Vagina (tissue), 2 donors: ENCODE data around the gene SEC31A. TPM values are rescaled to one million over a fixed set of nuclear protein-coding genes. Genes with fewer than 3 reads are reported as not detected.

Experiments used
- DNase-seq, 2 donors: peaks; one replicate each; pipeline ENCODE4 v3.0.0-alpha.2; 2017; ENCODE audit errors: extremely low spot score in 2 of 2
- H3K27ac ChIP-seq: fragments of 200-600 bp; sonication (generic); one replicate; pipeline ENCODE4 v1.5.1; 2019
- H3K27me3 ChIP-seq: fragments of 200-600 bp; sonication (generic); one replicate; pipeline ENCODE4 v1.5.1; 2019
- H3K36me3 ChIP-seq, 2 donors: fragments of 200-600 bp; sonication (generic); one replicate each; pipeline ENCODE4 v1.5.1; 2017 to 2019
- H3K4me1 ChIP-seq: fragments of 200-600 bp; sonication (generic); one replicate; pipeline ENCODE4 v1.5.1; 2019
- H3K4me3 ChIP-seq, 2 donors: fragments of 200-600 bp; sonication (generic); 1 replicate in 1 of 2; 2 replicates in 1 of 2; pipeline ENCODE4 v1.5.1; 2016 to 2019
- H3K9me3 ChIP-seq: fragments of 200-600 bp; sonication (generic); one replicate; pipeline ENCODE4 v1.5.1; 2019
- CTCF ChIP-seq, 3 experiments: fragments of 450-650 bp in 2 of 3; fragments of 200-600 bp in 1 of 3; sonication (generic) in 1 of 3; IDR thresholded peaks; one replicate each; pipeline ENCODE4 v1.5.1; 2017 to 2019; ENCODE audit warnings: antibody characterized with exemption in 3 of 3, mild to moderate bottlenecking in 2 of 3, moderate library complexity in 2 of 3
- POLR2A ChIP-seq, 2 donors: fragments of 450-650 bp; IDR thresholded peaks; one replicate each; pipeline ENCODE4 v1.6.1; 2017; ENCODE audit warnings: antibody characterized with exemption in 2 of 2, mild to moderate bottlenecking in 2 of 2, moderate library complexity in 2 of 2
- POLR2AphosphoS5 ChIP-seq, 2 donors: sonication (generic); formaldehyde crosslinking; IDR thresholded peaks; one replicate each; pipeline ENCODE4 v1.9.0; 2017; ENCODE audit warnings: antibody characterized with exemption in 2 of 2, mild to moderate bottlenecking in 2 of 2, low read depth in 1 of 2; ENCODE audit not compliant: insufficient read depth in 1 of 2
- intact Hi-C: fragments of 100-400 bp; cut with DNase I; formaldehyde crosslinking; loops from one replicate; pipeline ENCODE4 v1.15.1; 2023
- total RNA-seq: library from RNA; depleted of rRNA; stranded (reverse); fragments of >200 nt; gene quantifications from one replicate; pipeline ENCODE4 v1.2.3, GENCODE V29; 2016

SEC31A gene
- total RNA-seq, 1 donor from 2014 or later = 133 TPM

DNA sequence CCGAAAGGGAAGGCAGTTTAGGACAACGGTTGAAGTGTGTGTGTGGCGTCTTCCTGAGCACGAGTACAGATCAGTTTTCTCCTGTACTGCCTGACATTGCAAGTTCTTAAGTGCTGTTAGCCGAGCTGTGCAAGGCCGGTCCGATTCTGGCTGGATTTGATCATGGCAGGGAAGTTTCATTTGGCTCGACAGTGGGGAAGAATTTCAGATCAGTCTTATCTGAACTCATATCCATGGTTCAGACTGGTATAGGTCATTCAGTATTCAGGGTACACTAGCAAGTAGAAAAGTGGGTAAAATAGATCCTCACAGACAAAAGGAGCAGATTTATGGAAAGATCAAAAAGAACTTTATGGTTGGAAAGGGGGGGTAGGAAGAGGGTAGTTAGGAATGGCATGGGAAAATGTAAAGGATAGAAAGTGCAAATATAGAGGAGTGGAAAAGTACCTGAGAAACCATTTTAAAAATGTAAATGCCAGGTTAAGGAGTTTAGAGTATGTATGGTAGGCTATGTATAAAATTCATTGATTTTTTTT, 10.3 kb upstream of the SEC31A start:
- DNase-seq = no peak
- intact Hi-C loops = loop anchor here (2.0 to 5.0 kb wide), 2 partner anchors 22 to 111 kb away; partner anchors contain the start of gene LIN54
- H3K27ac ChIP-seq = peak overlapping the region; percentile 98
- no peak for TF ChIP-seq POLR2AphosphoS5 (IDR thresholded peaks at IDR 0.05; ENCODE audit: insufficient read depth in 1 of 2, low read depth in 1 of 2)
- no peak for TF ChIP-seq POLR2A (IDR thresholded peaks at IDR 0.05)
- no peak for TF ChIP-seq CTCF (IDR thresholded peaks at IDR 0.05)
- peak overlapping the region; percentile 60 to 76 for H3K4me3 ChIP-seq
- peaks cover 45% of the 10 kb centered on the region for H3K4me1 ChIP-seq
- no peaks in the 10 kb centered on the region for H3K27me3 ChIP-seq
- H3K36me3 ChIP-seq = no peaks in the 10 kb centered on the region
- no peaks in the 10 kb centered on the region for H3K9me3 ChIP-seq

- intact Hi-C loops = loop anchor here (2.0 to 5.0 kb wide), 2 partner anchors 22 to 112 kb away; partner anchors contain the start of gene LIN54
- H3K9me3 ChIP-seq = no peaks in the 10 kb centered on the region
- peak within 1 kb of the TSS; percentile 60 to 76 for H3K4me3 ChIP-seq
- TF ChIP-seq POLR2A (IDR thresholded peaks at IDR 0.05) (peak; percentile 64 to 85), POLR2AphosphoS5 (IDR thresholded peaks at IDR 0.05; ENCODE audit: insufficient read depth in 1 of 2, low read depth in 1 of 2) (peak; percentile 92 to 96), CTCF (IDR thresholded peaks at IDR 0.05) (no peak)
- peaks cover 45% of the 10 kb centered on the region for H3K4me1 ChIP-seq
- DNase-seq = peak; percentile 99 to 100
- peak within 1 kb of the TSS; percentile 98 for H3K27ac ChIP-seq
- no peaks in the 10 kb centered on the region for H3K36me3 ChIP-seq
- no peaks in the 10 kb centered on the region for H3K27me3 ChIP-seq
Observed at GRCh38 chr4:82900411-82901182, 9.6 kb upstream of the SEC31A start, which contains the start of gene THAP9. Gene THAP9, plus strand, starts transcription at chr4:82900735. Its CDS starts 68 bp downstream, at chr4:82900803.

DNA sequence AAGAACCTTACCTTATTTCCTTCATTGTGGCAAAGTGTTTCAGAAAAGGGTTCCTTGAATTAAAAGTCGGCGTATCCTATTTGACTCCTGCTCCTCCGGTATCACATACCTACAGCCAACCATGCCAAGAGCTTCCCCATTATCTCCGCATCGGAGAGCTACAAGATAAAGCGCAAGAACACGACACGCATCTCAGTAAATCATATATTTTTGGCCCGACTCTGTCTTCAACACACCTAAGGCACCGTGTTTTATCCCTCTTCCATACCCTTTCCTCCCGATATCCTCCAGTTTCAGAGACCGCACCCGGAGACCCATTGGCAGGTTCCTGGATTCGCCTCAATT, 9.1 kb upstream of the SEC31A start:
- intact Hi-C loops = loop anchor here (2.0 to 5.0 kb wide), 2 partner anchors 23 to 112 kb away; partner anchors contain the start of gene LIN54
- TF ChIP-seq POLR2AphosphoS5 (IDR thresholded peaks at IDR 0.05; ENCODE audit: insufficient read depth in 1 of 2, low read depth in 1 of 2) (no peak), POLR2A (IDR thresholded peaks at IDR 0.05) (no peak), CTCF (IDR thresholded peaks at IDR 0.05) (no peak)
- H3K27ac ChIP-seq = peak overlapping the region; percentile 98
- DNase-seq = no peak
- peaks cover 0 to 2% of the 10 kb centered on the region in 2 donors for H3K36me3 ChIP-seq
- H3K27me3 ChIP-seq = no peaks in the 10 kb centered on the region
- H3K4me1 ChIP-seq = peaks cover 45% of the 10 kb centered on the region
- H3K9me3 ChIP-seq = no peaks in the 10 kb centered on the region
- peak overlapping the region; percentile 60 to 76 for H3K4me3 ChIP-seq

GRCh38 chr4:82899374-82900065, 8.6 kb upstream of the SEC31A start:
- Histone ChIP-seq H3K4me3 (peak overlapping the region; percentile 60 to 76), H3K9me3 (no peaks in the 10 kb centered on the region), H3K36me3 (peaks cover 0 to 6% of the 10 kb centered on the region in 2 donors), H3K27me3 (no peaks in the 10 kb centered on the region), H3K27ac (peak overlapping the region; percentile 98), H3K4me1 (peaks cover 45% of the 10 kb centered on the region)
- intact Hi-C loops = loop anchor here (2.0 to 5.0 kb wide), 2 partner anchors 23 to 113 kb away; partner anchors contain the start of gene LIN54
- TF ChIP-seq CTCF (IDR thresholded peaks at IDR 0.05) (no peak), POLR2AphosphoS5 (IDR thresholded peaks at IDR 0.05; ENCODE audit: insufficient read depth in 1 of 2, low read depth in 1 of 2) (no peak), POLR2A (IDR thresholded peaks at IDR 0.05) (no peak)
- DNase-seq = no peak
